A549 treated with CpdA at 1 μM for 4 hours (cell line): ENCODE results near the gene C10orf120. TPM values are rescaled to one million over a fixed set of nuclear protein-coding genes. Genes with fewer than 3 reads are reported as not detected.

Experiments
- total RNA-seq: library from RNA; stranded (reverse); fragments of 200-300 nt; extraction: Qiagen RNA extraction; gene quantifications from 5 replicates; pipeline ENCODE4 v1.2.3, GENCODE V29; 2022; ENCODE audit warnings: low read depth

C10orf120 gene
- not detected in 5 replicates for total RNA-seq

DNA sequence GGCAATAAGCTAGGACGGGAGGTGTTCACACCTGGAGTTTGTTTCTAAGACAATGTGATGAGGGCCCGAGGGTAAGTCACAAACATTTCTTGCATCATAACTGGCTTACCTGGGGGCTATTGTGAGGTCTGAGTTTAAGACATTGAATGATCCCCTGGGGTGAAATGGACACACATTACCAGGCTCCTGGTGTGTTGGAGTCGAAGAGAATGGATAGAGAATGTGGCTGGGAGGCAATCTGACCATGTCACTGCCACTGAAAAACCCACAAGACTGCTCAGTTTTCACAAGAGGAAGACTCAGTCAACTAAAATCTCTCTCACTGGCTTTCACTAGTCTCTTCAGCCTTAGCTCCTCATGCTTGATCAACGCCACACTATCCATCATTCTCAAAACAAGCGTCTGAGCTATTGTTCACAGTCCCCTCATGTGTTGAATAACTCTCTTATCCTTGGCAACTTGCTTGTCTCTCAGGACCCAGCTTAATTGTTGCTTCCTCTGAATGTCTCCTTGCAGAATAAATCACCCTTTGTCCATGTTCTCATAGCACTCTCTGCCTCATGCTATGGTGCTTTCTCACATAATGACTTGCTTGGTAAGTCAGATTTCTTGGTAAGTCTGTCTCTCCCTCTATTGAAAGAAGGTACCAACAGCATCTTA, at the start of gene C10orf120:
C10orf120 (minus strand) TSS at position 51 of the 660 bp plus-strand sequence. CDS start 56 bp downstream, outside the sequence.

Other genes starting within 250 kb of the C10orf120 start
- gene ARMS2, start 245.2 kb downstream of the C10orf120 start, total RNA-seq, result not detected in 5 replicates
- gene HTRA1, start 238.3 kb downstream of the C10orf120 start, total RNA-seq, result 51.9 to 65.1 TPM (median 52.8 TPM) in 5 replicates
- gene DMBT1, start 139.1 kb downstream of the C10orf120 start, total RNA-seq, result 0.02 to 0.06 TPM (median 0.05 TPM) in 4 of 5 replicates, not detected in the other
- gene CUZD1, start 146.0 kb upstream of the C10orf120 start, total RNA-seq, result 1.1 to 1.9 TPM (median 1.4 TPM) in 5 replicates
- 13.1 to 15.6 TPM (median 14.3 TPM) in 5 replicates for gene FAM24B, start 179.7 kb upstream of the C10orf120 start, total RNA-seq
- not detected in 5 replicates for gene FAM24A, start 210.8 kb upstream of the C10orf120 start, total RNA-seq